HG03045 (cell line): ENCODE data around the gene TRPM5.

Experiments used
- ATAC-seq: cut with Tn5 transposase; IDR thresholded peaks from one replicate; pipeline ENCODE4 v1.9.1; 2021; ENCODE audit warnings: mild to moderate bottlenecking, moderate library complexity; ENCODE audit not compliant: unreplicated experiment

TRPM5 gene

GRCh38 chr11:2470495-2470894, 26.2 kb upstream of the TRPM5 start:
- no peak for ATAC-seq

DNA sequence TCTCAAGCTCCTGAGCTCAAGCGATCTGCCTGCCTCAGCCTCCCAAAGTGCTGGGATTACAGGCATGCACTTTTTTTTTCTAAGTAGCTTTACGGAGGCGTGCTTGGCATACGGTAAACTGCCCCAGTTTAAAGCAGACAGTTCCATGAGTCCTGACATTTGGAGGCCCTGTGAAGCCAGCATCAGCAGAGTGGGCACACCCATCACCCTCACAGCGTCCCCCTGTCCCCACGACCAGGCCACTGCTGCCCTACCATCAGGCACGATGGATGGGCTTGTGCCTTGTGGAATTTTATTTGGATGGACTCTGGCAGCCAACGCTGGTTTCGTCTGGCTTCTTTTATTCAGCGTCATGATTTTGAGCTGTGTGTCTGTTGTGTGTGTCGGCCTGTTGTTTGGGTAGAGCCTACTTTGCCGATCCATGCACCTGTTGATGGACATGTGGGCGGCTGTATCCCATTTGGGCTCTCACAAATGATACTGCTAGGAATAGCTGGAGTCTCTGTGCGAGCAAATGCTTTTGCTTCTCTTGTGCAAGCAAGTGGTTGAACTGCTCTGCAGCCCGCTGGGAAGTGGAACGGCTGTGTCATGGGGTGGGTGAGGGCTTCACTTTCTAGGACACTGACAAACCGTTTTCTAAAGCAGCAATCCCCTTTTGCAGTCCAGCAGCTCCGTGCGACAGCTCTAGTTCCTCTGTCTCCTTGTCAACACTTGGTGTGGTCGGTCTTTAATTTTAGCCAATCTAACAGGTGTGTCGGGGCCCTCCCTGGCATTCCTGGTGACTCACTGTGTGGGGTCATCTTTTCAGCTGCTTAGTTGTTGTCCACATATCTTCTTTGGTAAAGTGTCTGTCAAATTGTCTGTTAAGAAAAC, 24.3 kb upstream of the TRPM5 start:
- ATAC-seq: no peak

- no peak for ATAC-seq
Measured at GRCh38 chr11:2467695-2468055, 23.4 kb upstream of the TRPM5 start.

DNA sequence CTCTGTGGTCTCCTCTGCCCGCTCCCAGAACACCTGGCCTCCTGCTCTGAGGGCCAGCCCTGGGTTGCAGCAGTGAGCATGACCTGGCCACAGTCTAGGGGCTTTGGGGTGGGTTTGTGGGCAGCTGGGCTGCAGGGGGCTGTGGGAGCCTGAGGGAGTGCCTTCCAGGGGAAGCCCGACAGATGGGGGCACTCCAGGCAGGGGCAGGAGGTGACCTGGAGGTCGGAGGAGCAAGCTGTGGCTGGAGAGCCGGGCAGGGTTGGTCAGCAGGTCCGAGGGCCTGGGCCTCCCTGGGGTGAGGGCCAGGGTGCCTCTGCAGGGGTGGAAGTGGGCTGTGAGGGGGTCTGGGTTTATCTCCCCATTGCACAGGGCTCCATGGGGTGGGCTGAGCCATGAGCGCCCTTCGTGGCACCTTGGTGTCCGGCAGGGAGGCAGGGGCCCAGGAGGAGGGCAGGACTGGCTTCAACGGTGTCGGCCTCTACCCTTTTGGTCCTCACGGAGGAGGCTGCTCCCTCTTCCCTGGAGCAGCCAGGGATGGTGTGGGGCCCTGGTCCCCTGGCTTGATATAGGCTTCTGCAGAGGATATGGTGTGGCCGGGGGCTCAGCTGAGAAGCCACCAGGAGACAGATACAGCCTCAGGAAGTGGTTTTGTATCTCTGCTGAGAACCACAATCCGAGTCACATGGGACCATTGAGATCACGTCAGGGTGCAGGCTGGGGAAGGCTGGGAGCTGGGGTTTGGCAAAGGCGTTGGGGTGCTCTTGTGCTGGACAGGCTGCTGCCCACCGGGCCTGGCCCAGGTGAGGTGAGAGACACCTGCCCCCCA, 22.8 kb upstream of the TRPM5 start:
- ATAC-seq: no peak

DNA sequence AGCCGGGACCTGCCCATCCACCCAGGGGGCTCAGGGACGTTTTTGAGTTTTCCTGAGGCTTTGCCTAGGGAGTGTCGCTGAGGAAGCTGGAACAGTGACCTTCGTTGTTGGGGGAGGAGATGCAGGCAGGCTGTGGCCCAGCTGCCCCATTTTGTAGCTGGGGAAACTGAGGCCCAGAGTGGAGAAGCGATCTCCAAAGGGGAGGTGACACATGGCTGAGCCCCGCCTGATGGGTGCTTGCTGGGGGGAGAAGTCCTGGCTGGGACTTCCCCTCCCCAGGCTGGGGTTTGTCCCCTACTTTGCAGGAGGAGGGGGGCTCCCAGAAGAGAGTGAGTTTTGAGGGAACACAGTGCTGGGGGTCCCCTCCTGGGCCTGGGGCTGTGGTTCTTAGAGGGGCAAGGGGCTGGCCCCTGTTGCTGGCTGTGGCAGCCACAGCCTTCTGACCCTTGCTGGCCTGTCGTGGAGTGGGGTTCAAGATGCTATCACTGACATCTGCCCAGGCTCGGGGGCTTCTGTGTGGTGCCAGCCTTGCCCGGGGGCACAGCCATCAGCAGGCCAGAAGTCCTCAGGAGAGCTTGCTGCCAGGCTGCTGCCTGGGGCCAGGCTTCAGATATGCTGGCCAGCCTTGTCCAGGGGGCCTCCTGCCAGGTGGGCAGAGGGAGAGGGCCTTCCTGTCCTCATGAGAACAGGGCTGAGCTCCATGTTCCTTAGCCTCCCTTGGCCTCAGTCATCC, 21.9 kb upstream of the TRPM5 start:
- no peak for ATAC-seq

GRCh38 chr11:2465202-2466068, 21.1 kb upstream of the TRPM5 start:
- no peak for ATAC-seq

GRCh38 chr11:2464451-2465165, 20.3 kb upstream of the TRPM5 start:
- no peak for ATAC-seq

GRCh38 chr11:2463766-2464277, 19.5 kb upstream of the TRPM5 start:
- no peak for ATAC-seq

DNA sequence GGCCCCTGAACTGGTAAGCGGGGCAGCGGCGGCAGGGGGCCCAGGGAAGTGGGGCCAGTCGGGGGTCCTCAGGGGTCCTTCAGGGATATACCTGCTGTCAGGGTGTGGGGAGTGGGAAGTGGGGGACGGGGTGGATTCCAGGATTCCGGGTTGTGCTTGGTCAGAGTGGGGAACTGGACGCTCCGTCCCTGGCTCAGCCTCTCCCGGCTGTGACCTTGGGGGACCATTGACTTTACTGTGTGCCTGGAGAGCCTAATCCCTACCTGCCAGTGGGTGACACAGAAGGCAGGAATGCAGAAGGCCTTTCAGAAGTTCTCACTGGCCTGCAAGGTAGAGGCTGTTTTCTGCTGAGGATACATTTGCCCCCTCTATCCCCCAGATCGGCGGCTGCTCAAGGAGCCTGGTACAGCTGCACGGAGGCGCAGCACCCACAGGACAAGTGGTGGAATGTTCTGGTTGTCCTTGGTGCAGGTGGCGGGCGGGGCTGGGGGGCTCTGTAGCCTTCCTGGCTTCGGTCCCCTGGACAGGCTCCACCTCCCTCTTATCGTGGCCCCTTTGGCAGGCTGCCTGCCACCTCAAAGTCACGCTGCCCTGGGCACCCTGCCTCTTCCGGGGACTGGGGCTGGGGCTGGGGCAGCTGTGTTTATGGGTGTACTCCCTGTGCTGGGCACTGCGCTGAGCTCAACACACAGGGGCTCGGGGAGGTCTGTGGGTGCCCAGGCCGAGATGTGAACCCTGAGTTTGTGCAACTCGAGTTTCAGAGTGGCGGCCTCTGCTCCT, 18.9 kb upstream of the TRPM5 start:
- no peak for ATAC-seq

DNA sequence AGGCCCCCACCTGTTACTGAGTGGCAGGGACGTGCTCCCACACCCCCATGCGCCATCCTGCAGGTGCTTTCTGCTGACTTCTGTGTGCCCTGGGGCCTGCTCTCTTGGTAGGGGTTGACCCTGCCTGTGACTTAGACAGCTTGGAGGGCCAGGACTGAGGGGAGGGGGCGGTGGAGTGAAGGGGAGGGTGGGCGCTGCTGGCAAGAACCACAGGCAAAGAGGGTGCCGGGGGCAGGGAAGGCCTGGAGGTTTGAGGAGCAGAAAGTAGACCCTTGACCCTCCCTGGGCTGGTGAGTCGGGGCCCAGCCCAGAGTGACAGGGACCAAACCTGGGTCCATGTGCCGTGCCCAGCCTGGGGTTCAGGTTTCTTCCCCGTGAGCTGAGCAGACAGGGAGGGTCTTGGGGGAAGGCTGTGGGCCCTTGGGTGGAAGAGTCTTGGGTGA, 18.2 kb upstream of the TRPM5 start:
- ATAC-seq: no peak

- ATAC-seq: no peak
Measured at GRCh38 chr11:2461956-2462542, 17.7 kb upstream of the TRPM5 start.

DNA sequence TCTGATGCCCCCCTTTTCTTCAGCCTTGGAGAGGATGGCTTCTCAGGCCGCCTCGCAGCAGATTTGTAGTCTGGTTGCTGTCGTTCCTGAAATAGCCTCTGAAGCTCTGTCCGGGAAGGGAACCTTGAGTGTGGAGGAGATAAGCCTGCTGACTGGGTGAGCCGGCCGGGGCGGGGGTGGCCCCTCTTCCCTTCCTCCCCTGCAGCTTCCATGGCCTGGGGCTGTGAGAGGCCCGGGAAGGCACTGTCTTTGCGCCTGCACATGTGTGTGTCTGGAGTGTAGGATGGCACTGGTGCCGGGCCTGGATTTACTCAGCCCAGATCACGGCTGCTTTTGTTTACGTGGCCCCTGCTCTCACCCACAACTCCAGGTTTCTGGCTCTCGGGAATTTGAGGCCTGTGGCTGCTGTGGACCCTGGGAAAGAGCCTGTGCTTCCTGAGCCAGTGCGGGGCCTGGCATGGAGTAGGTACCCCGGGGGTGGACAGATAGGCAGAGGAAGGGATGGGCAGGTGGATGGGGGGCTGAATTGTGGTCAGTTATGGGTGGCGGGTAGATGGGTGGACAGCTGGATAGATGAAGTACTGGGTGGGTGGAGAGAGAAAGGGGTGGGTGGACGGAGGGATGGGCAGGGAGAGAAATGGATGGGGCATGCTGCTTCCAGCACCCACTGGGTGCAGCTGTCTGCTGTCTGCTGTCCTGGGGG, 17.1 kb upstream of the TRPM5 start:
- no peak for ATAC-seq

DNA sequence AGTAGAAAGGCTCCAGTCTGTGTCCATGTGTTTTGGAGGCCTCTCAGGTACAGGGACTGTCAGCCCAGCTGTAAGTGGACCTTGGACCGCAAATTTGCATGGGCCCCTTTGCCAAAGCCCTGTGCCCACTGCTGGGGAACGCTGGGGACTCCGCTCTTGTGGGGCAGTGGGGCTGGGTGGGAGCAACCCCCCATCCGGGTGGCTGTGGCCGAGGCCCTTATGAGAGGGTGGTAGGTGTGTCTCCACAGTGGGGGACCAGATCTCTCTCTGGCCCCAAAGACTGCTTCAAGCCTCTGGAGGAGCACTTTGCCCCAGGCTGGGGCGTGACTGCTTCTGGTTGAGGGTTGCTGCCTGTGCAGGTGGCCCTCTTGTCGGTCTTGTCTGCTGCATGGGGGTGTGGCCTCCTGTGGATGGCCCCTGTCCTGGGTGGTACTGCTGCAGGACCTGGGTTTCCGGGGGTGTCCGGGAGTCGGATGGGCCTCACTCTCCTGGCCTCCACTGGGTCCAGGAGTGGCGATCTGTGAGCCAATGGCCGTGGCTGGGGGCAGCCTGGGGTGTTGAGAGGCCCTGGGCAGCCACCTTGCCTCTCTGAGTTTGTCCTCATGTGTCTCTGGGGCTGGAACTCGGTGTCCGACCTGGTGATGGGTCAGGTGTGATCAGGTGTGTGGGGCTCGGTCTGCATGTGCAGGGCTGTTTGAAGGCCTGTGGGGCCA, 16.4 kb upstream of the TRPM5 start:
- no peak for ATAC-seq

DNA sequence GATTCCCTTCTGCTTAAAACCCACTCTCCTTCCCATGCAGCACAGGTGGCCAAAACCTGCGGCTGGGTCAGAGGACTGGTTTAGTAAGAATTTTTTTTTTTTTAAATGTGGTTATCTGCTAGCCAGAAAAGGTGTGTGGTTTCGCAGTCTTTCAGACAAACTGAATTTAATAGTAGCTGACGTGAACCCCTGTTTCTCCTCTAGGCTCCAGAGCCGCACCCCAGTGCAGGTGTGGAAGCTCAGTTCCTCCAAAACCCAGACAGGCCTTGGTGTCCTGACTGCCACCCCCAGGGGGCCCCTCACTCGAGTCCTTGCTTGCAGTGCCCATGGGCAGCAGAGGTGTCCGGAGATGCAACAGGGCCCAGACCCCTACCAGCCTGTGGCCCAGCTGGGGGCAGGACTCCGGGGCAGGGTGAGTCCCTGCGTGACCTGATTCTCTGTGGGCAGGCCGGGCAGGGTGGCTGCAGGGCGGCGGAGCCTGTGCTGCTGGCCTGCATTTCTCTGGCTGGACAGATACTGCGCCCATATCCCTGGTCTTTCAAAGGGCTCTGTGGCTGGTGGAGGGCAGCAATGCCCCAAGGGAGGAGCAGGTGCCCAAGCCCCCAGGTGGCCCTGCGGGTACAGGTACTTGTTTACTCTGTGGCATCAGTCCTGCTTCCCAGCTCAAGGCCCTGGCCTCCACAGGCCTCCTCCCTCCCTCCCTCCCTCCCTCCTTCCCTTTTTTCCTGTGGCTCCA, 15.7 kb upstream of the TRPM5 start:
- no peak for ATAC-seq

DNA sequence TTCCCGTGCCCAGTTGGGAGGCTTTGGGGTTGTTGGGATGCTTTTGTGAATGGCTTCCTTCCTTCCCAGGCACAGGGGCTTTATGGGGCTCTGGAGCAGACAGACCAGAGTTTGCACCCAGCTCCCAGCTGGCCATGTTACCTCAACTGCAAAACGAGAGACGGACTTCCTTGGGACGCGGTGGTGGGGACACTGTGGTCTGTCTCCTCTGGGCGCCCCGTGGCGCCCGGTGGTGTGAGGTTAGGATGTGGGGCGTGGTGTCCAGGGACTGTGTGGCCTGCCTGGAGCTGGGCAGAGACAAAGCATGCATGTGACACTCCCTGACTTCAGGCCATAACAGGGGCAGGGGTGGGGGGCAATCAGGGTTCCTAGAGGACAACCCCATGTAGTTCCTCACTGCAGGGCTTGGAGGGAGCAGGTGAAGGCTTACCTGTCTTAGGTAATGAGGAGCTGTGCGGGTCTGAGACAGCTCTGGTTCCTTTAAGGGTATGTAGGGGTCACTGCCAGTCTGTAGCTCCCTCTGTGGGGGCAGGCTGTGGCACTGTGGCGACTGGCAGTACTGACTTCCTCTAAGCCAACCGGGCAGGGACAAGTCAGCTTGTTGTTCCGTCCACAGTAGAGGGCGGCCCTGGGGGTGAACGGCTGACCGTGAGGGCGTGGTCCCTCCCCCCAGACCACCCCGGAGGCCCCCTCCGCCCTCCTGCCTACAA, 14.9 kb upstream of the TRPM5 start:
- ATAC-seq: no peak

DNA sequence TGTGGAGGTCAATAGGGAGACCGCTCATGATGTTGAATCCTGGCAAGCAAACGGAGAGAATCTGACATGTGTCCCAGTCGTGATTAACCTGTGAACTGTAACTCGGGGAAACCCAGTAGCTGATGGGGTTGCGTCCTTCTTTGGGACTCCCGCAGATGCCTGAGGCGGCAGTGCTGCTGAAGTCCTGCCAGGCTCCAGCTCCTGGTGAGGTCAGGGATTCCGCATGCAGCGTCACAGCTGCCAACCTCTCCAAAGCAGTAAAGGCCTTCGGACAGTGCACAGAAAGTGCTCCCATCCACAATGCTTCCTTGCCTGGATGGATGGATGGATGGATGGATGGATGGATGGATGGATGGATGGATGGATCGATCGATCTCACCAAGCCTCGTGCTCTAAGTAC, 14.0 kb upstream of the TRPM5 start:
- ATAC-seq: no peak
